Ascending aorta (tissue), 2 donors: ENCODE data around the gene DCHS1. TPM values are rescaled to one million over a fixed set of nuclear protein-coding genes. Genes with fewer than 3 reads are reported as not detected.

Source experiments
- DNase-seq, 2 donors: peaks; one replicate each; pipeline ENCODE4 v3.0.0-alpha.2; 2019; ENCODE audit warnings: low spot score in 2 of 2
- H3K27ac ChIP-seq, 2 donors: fragments of 200-600 bp; sonication (generic); one replicate each; pipeline ENCODE4 v1.5.1; 2016 to 2017; ENCODE audit warnings: mild to moderate bottlenecking in 1 of 2
- H3K27me3 ChIP-seq: fragments of 200-600 bp; sonication (generic); one replicate; pipeline ENCODE4 v1.5.1; 2017
- H3K36me3 ChIP-seq, 2 donors: fragments of 200-600 bp; sonication (generic); one replicate each; pipeline ENCODE4 v1.5.1; 2016
- H3K4me1 ChIP-seq, 2 donors: fragments of 200-600 bp; sonication (generic); one replicate each; pipeline ENCODE4 v1.5.1; 2016 to 2017; ENCODE audit warnings: mild to moderate bottlenecking in 1 of 2
- H3K4me3 ChIP-seq, 2 donors: fragments of 200-600 bp; sonication (generic); one replicate each; pipeline ENCODE4 v1.5.1; 2016 to 2017; ENCODE audit warnings: mild to moderate bottlenecking in 1 of 2
- H3K9me3 ChIP-seq, 2 donors: fragments of 200-600 bp; sonication (generic); one replicate each; pipeline ENCODE4 v1.5.1; 2016
- intact Hi-C: fragments of 100-400 bp; cut with DNase I; formaldehyde crosslinking; loops from one replicate; pipeline ENCODE4 v1.15.1; 2023
- total RNA-seq: library from RNA; depleted of rRNA; stranded (reverse); fragments of >200 nt; gene quantifications from one replicate; pipeline ENCODE4 v1.1.0, GENCODE V29; 2016
- TF ChIP-seq, protein P1 (sequence below), 3 experiments: fragments of 200-600 bp in 2 of 3; fragments of 450-650 bp in 1 of 3; sonication (generic) in 2 of 3; IDR thresholded peaks; one replicate each; pipeline ENCODE4 v1.5.1; 2016 to 2019; ENCODE audit warnings: antibody characterized with exemption in 3 of 3, mild to moderate bottlenecking in 1 of 3, moderate library complexity in 1 of 3

The DCHS1 gene
- total RNA-seq, 1 donor from 2014 or later: 58.0 TPM

DNA sequence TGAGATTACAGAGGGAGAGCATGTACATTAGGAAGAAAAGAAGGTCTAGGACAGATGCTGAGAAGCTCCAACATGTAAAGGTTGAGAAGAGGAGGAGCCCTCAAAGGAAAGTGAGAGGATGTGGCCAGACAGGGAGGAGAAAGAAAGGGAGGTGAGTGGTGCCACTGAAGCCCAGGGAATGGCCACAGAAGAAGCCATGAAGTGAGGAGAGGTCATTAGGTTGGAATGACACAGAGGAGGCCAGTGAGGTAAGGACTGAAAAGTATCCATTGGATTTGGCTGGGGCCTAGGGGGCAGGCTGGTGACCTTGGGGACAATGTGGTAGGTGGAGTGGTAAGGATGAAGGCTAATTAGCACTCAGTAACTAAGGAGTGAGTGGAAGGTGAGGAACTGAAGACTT is 3.0 kb upstream of the DCHS1 start:
- H3K27ac ChIP-seq: no peak overlapping the region
- no peaks in the 10 kb centered on the region for H3K36me3 ChIP-seq
- H3K4me1 ChIP-seq: peaks cover 0 to 14% of the 10 kb centered on the region in 2 donors
- no peak overlapping the region for H3K4me3 ChIP-seq
- no peaks in the 10 kb centered on the region for H3K27me3 ChIP-seq
- H3K9me3 ChIP-seq: no peaks in the 10 kb centered on the region
- intact Hi-C loops: no loop called here
- TF ChIP-seq, protein P1, sequence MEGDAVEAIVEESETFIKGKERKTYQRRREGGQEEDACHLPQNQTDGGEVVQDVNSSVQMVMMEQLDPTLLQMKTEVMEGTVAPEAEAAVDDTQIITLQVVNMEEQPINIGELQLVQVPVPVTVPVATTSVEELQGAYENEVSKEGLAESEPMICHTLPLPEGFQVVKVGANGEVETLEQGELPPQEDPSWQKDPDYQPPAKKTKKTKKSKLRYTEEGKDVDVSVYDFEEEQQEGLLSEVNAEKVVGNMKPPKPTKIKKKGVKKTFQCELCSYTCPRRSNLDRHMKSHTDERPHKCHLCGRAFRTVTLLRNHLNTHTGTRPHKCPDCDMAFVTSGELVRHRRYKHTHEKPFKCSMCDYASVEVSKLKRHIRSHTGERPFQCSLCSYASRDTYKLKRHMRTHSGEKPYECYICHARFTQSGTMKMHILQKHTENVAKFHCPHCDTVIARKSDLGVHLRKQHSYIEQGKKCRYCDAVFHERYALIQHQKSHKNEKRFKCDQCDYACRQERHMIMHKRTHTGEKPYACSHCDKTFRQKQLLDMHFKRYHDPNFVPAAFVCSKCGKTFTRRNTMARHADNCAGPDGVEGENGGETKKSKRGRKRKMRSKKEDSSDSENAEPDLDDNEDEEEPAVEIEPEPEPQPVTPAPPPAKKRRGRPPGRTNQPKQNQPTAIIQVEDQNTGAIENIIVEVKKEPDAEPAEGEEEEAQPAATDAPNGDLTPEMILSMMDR (IDR thresholded peaks at IDR 0.05): no peak
- no peak for DNase-seq

DNA sequence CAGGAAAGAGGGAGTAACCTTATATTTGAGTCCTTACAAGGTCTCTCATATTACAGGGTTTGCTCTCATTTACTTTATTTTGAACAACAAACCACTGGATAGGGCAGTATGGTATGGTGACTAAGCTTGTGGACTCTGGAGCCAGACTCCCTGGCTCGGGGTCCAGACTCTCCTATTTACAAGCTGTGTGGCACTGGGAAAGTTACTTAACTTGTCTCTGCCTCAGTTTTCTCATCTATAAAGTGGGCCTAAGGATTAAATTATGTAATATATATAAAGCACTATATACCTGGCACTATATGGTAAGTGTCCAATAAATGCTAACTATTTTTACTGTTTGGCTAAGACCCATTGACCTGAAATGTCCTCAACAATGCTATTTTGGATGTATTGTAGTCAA is 1.7 kb upstream of the DCHS1 start:
- Histone ChIP-seq H3K36me3 (no peaks in the 10 kb centered on the region), H3K4me3 (peak overlapping the region in 1 of 2 donors; percentile 75), H3K4me1 (peaks cover 0 to 14% of the 10 kb centered on the region in 2 donors), H3K27ac (peak overlapping the region; percentile 80 to 91), H3K27me3 (no peaks in the 10 kb centered on the region), H3K9me3 (no peaks in the 10 kb centered on the region)
- TF ChIP-seq, protein P1 (IDR thresholded peaks at IDR 0.05): no peak
- intact Hi-C loops: loop anchor here (1.0 kb wide), 1 partner anchor 26 kb away; the partner anchor contains the start of gene MRPL17
- no peak for DNase-seq

DNA sequence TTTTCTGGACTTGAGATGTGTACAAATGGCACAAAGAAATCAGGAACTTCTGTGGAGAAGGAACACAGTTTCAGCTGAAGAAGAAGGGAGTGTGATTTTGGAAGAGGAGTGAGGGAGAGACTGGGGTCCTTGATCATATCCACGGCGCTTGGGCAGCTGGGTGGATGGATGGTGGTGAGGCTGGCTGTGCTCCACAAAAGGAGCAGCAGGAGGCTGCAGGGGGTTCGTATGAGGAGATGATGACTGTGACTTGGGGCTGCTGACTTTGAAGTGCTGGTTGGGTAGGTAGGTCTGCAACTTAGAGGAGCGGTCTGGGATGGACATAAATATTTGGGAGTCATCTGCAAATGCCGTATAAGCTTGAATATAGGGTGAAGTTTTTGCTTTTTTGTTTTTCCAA is 1.3 kb upstream of the DCHS1 start:
- peak overlapping the region; percentile 53 to 75 for H3K4me3 ChIP-seq
- no peaks in the 10 kb centered on the region for H3K27me3 ChIP-seq
- TF ChIP-seq, protein P1 (IDR thresholded peaks at IDR 0.05): no peak
- intact Hi-C loops: loop anchor here (1.0 kb wide), 1 partner anchor 26 kb away; the partner anchor contains the start of gene MRPL17
- peak overlapping the region; percentile 80 to 91 for H3K27ac ChIP-seq
- no peaks in the 10 kb centered on the region for H3K9me3 ChIP-seq
- DNase-seq: no peak
- peaks cover 0 to 14% of the 10 kb centered on the region in 2 donors for H3K4me1 ChIP-seq
- no peaks in the 10 kb centered on the region for H3K36me3 ChIP-seq

DNA sequence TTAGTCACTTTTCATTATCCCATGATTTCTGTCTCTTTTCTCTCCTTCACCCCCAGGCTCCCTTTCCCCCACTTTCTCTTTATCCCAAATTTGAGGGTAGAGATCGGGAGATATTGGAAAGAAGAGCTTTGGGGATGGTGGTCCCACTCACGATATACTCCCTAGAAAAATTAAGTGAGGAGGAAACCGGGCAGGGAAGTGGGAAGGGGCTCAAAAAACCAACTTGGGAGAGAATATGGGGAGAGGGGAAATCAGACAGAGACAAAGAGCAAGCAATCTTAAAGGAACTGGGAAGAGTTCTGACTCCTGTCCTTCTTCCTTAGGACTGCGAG is 941 bp upstream of the DCHS1 start:
- H3K36me3 ChIP-seq: no peaks in the 10 kb centered on the region
- H3K27me3 ChIP-seq: no peaks in the 10 kb centered on the region
- DNase-seq: no peak
- H3K27ac ChIP-seq: peak overlapping the region; percentile 80 to 91
- H3K9me3 ChIP-seq: no peaks in the 10 kb centered on the region
- H3K4me3 ChIP-seq: peak overlapping the region; percentile 53 to 75
- H3K4me1 ChIP-seq: peaks cover 0 to 14% of the 10 kb centered on the region in 2 donors
- intact Hi-C loops: no loop called here
- TF ChIP-seq, protein P1 (IDR thresholded peaks at IDR 0.05): no peak

DNA sequence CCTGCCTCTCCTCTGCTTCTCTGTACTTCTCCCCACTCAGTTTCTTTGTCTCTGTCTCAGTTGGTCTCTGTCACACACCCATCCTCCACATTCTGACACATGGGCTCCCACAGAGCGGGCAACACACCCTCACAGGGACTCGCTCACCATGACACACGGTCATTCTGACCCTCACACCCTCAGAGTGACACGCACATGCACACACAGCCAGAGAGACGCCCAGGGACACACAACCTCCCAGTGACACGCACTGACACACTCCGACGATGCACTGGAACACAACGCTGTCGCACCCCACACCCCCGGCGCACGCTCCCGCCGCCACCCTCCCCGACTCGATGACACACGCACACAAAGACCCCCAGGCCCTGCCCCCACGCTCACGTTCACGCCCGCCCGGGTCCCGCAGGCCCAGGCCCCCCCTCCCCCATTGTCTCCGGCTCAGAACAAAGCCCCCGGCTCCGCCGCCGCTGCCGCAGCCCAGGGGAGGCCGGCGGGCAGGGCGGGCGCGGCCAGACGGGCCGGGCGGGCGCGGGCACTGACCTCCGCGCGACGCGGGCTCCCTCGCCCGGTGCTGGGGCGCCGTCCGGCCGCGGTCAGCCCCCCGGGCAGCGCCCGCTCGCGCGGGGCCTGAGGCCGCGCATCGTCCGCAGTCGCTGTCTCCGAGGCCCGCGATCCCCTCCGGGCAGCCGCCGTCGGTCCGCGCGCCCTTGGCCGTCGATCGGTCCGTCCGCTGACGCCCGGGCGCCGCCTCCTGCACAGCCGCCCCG is 404 bp downstream of the DCHS1 start:
- peak overlapping the region; percentile 53 to 75 for H3K4me3 ChIP-seq
- peak in 1 of 2 donors; percentile 81 for DNase-seq
- peak overlapping the region; percentile 83 to 91 for H3K27ac ChIP-seq
- TF ChIP-seq, protein P1 (IDR thresholded peaks at IDR 0.05): no peak
- intact Hi-C loops: loop anchor here (1.0 to 2.0 kb wide), 2 partner anchors 42 to 175 kb away; partner anchors contain the start of gene TAF10
- no peaks in the 10 kb centered on the region for H3K27me3 ChIP-seq
- H3K36me3 ChIP-seq: no peaks in the 10 kb centered on the region
- H3K9me3 ChIP-seq: no peaks in the 10 kb centered on the region
- H3K4me1 ChIP-seq: peaks cover 0 to 14% of the 10 kb centered on the region in 2 donors
